HG02798 (cell line): ENCODE measurements around the gene TMEM163.
"Not testable (repeated sequence)": the region's sequence is repeated elsewhere in the genome, so short reads cannot be mapped to it uniquely, and the experiment has no call there.

Source experiments
- ATAC-seq: cut with Tn5 transposase; IDR thresholded peaks from one replicate; pipeline ENCODE4 v1.9.1; 2021; ENCODE audit warnings: mild to moderate bottlenecking; ENCODE audit not compliant: unreplicated experiment, poor library complexity

TMEM163 gene

DNA sequence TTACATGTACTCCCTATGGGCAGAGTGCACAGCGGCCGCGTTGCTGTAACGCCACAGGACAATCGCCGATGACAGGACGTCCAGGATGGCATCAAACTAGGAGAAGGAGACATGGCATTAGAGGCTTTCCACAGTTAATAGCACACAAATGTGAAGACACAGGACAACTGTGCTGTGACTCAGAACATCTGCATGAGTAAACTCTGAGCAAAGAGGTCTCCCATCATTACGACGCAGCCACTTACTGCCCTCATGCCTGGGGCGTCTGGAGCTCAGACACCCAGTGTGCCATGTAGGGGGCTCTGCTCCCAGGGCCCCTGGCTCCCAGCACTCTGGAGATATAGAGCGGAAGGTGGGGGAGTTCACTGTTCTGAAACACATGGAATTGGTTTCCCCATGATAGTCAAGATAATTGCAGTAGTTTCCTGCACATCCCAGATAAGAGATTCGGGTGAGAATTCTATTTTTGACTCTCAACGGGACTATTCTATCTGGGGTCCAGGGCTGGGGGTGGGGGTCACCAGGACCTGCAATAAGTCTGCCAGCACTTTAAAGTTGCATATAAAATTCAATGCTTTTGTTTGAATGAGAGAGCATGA is 168.1 kb downstream of the TMEM163 start:
- ATAC-seq: no peak

DNA sequence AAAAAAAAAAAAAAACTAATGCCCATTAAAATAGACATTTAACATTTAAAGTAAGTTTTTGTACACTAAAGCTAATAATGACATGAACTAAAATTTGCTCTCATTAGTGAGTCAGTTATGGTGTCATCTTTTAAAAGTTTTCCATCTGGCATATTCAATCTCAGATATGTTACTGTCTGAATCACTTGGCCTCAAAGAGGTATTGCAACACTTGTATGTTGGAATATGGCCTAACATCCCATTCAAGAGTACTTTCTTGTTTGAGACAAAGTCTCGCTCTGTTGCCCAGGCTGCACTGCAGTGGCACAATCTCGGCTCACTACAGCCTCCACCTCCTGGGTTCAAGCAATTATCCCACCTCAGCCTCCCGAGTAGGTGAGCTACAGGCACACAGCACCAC is 169.7 kb downstream of the TMEM163 start:
- ATAC-seq: no peak

DNA sequence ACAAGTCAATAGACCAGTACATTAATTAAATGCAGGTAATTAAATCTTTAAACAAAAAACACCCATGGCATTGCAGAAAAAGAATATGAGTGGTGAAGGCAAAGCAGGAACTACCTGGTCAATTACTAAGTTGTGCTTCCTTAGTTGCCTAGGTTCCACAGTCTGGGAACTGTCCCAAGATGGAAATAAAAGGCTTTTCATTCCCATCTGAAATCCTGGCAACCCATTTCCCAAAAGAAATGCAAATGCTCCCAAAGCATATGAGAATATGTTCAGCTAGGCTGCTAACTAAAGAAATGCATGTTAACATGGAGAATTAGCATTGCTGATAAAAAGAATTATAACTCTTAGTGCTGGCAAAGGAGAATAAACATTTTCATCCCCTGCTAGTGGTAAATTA is 177.8 kb downstream of the TMEM163 start:
- no peak for ATAC-seq

DNA sequence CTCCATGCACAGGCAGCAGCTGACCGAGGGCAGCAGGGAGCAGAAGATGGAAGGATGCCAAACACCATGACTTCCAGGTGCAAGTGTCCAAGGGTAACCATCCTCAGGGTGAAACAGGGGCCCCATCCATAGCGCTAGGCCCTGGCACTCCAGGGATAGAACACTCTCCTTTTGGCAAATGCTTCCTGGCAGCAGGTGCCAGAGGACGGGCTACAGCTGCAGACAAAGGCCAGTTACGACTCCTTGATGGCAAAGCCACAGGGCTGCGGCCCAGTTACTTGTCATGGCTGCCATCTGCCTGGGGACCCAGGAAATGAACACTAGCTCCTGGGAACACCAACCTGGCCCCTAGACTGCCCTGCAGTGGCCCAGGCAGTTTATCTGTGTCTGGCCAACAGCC is 178.8 kb downstream of the TMEM163 start:
- no peak for ATAC-seq

DNA sequence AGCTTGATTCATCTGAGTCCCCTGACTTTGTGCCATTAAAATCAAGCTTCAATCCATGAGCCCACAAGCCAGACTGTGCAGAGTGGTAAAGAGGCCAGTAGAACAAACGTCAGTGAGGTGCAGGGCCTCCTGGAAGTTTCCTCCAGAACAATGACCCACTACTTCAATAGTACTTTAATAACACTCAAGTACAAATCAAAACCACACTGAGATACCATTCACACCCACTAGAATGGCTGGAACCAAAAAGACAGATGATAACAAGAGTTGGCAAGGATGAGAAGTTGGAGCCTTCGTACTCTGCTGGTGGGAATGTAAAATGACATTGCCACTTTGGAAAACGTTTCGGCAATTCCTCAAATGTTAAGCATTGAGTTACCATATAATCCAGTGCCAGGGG is 181.1 kb downstream of the TMEM163 start:
- ATAC-seq: no peak

DNA sequence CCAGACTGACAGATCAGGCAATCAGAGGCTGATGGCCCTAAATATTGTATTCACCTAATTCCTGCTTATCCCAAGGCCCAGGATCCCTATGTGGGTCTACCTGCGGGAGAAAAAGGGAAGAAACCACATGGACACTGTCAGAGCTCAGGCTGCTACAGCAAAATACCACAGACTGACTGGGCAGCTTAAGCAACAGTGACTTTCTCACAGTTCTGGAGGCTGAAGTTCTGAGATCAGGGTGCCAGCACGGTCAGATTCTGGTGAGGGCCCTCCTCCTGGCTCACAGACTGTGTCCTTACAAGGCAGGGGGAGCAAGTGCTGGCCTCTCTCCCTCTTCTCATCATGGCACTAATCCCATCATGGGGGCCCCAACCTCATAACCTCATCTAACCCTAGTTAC is 181.7 kb downstream of the TMEM163 start:
- ATAC-seq: no peak

DNA sequence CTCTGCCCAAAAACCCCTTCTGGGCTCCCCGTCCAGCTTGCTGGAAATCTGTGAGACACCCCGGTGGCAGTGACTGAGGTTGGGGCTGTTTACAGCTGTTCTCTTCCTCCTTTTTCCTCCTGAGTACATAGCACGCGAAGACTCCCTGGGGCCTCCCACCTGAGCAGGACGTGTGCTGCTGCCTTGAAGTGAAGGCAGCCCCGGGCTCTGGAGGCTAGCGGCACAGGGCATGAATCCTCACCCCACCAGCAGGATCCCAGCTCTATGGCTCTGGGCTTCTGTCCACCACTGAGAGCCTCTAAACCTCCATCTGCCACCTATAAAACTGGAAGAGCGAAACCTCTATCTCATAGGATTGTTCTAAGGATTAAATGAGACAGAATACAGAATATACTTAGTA is 182.5 kb downstream of the TMEM163 start:
- no peak for ATAC-seq

DNA sequence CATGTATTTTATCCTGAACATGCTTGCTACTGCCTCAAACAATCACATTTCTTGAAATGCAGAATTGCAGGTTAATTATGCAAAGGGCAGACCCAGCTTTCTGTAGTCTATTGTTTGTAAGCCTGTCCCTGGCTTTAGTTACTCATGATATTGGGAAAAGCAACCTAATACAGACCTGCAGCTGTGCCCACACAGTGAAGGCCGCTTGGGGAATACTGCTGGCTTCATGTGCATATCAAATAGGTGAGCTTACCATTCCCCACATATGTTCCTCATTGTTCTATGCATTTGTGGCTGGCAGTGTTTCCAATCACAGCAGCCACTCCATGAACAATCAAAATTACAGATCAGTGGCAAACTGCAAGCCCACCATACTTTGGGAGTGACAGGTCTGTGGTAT is 186.3 kb downstream of the TMEM163 start:
- ATAC-seq: no peak

DNA sequence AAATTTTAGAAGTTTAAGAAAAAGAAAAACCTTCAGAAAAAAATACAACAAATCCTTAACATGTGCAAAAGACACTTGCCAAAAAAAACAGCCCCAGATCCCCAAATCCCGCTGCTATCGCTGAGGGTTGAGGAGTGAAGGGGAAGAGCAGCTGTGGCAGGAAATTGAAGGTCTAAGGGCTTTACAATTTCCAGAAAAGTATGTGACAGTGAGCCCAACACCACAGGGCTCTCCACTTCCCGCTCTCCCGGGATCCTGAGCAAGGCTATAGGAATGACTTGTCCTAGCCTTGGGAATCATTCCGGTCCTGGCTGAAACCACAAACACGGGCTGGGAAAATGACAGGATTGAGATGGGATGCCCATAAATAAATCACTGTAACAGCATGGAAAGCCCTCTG is 191.4 kb downstream of the TMEM163 start:
- ATAC-seq: no peak

DNA sequence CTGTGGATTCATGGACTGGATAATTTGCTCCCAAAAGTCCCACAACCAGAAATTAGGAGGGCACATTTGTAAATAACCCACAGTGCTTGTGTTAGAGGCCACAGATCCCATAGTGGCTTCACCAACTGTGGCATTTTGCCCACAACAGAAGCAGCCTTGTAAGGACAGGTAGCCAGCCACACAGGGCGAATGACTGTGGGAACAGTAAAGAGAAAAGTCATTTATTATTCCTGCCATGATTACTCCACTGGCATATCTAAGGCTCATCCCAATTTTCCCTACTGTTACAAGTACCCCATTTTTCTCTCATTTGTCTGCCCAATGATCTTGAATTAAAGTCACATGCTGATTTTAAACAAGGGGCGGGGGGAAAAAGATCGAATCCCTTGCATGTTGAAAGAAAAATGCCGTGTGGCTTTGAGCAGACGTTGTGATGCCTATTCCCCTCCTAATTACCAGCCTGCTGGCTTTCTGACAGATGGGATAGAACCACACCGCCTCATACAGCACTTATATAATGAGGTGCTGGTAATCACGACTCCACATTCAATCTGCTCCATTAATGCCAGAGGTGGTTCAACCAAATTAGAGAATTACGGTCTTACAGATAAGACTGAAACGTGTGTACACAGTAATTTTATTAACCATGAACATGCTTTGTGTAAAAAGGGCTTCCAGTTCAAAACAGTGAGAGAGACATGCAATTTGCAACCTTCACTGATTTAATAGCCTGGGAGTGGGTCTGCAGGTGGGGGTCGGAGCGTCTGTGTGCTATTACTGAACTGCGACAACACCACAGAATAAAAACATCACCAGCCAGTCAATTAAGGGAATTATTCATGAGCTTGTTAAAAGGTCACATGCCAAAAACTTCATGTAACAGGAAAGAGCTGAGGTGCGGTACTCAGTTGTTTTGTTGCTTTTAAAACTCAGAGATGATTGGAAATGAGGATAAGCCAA is 196.0 kb downstream of the TMEM163 start:
- ATAC-seq: no peak

DNA sequence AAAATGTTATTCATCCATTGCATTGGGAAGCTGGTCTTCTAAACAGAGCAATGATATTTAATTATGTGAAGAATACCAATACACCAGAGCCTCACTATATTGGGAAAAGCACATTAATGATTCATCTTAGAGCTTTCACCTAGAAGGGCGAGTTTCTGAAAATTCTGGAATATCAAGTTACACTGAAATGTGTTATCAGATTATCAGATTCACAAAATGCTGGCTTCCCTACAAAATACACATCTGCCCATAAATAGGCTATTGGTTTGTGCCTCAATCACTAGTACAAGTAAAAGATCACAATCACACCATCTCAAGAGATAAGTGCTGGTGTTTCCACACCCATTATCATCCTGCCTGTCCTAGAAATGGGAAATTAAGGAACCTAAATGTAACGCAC is 200.7 kb downstream of the TMEM163 start:
- no peak for ATAC-seq

DNA sequence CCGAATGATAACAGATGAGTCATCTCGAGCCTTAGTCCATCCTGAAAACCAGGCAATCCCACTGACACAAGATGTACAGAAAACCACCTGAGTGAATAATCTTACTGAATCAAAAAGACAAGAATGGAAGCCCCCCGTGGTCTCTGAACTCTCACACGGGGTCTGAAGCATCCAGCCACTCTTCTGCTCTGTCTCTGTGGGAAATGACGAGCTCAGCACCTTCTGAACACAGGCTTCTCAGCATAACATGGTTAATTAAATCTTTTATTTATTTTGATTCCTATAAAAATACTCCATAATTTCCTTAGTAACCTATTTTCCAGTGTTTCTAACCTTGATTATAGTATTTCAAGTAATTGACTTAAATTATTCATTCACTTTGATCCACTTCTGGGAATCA is 203.7 kb downstream of the TMEM163 start:
- ATAC-seq: no peak

DNA sequence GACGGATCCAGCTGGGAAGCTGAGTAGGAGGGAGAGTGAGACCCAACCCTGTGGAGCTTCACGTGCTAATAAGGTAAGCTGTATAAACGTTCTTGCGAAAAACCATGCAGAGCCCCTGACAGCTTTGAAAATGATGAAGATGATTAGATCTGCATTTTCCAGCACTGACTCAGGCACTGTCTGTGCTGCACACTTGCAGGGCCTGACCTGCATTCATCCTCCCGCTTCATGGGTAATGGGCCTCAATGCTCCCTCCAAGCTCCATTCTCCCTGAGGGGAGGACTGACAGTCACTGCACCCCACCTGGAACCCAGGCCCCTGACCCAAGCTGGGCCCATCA is 205.4 kb downstream of the TMEM163 start:
- ATAC-seq: no peak

DNA sequence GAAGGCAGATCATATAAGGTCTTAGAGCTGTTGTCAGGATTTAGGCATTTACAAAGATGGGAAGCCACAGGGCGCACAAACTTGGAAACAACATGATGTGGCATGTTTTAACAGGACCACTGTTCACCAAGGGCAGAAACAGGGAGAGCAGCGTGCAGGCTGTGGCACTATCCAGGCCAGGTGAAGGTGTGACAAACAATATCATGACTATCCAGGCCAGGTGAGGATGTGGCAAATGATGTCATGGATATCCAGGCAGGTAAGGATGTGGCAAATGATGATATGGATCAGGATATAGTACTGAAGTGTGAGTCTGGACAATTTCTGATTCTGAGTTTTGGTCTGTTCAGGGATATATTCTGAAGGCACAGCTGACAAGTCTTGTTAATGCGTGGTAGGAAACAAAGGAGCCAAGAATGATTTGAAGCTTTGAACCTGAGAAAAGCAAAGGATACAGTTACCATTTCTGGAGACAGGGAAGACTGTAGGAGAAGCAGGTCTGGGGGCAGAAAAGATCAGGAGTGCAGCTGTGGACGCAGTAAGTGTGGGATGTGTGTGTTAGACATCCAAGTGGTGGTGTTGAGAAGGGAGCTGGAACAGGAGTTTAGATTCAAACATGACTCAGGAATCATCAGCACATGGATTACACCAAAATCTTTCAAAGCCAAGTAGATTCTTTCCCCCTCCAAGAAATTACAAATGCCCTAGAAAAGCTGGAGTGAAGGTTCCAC is 205.9 kb downstream of the TMEM163 start:
- ATAC-seq: no peak

DNA sequence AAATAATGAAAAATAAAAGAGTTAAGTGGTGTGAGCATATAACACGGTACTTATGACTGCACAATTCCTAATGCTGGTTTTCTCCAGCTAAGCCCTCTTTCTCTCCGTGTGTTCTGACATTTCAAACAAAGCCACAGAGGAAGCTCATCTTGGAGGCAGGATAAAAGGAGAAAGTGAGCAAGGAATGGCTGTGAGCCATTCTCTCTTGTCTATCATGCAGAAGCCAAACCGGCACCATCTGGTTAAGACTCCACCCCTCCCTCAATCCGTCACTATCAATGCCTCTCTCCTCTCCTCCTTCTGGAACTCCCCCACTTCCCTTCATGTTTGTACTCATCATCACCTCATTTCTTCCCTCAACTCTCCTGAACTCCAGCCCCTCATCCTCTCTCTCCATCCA is 210.4 kb downstream of the TMEM163 start:
- ATAC-seq: no peak

DNA sequence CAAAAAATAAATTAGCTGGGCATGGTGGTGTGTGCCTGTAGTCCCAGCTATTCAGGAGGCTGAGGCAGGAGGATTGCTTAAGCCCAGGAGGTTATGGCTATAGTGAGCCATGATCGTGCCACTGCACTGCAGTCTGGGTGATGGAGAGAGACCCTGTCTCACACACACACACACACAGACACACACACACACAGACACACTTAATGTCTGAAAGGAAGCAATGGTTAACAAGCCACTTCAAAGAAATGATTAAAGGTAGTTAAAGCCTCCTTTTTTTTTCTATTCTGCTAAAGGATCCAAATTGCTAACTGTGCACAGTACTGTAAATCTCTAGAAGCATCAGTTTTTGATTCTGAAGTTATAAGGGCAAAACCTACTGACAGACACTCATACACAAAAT is 211.1 kb downstream of the TMEM163 start:
- ATAC-seq: no peak

DNA sequence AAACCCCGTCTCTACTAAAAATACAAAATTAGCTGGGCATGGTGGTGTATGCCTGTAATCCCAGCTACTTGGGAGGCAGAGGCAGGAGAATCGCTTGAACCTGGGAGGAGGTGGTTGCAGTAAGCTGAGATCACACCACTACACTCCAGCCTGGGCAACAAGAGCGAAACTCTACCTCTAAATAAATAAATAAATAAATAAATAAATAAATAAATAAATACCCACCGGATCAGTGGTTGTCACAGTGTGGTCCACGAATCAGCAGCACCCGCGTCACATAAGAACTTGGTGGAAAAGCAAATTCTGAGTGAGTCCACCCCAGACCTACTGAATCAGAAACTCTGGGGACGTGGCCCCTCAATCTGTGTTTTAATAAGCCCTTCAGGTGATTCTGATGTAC is 211.6 kb downstream of the TMEM163 start:
- ATAC-seq: not testable (repeated sequence)

DNA sequence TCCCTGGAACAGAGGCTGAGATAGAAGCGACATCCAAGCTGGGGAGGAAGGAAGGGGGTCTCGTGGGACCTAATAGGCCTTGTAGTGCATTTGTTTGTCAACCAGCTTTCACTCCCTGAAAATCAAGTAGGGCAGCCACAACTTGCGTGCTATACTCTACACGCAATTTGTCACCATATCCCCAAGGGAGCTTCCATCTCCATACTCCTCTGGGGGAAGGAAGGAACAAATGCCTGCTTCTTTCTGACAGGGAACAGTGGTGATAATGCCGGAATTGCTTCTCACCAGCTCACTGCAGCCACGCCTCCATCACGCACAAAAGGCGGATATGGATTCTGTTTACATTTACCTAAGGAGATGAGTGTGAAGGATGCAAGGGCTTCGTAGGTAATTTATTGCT is 213.4 kb downstream of the TMEM163 start:
- ATAC-seq: no peak

DNA sequence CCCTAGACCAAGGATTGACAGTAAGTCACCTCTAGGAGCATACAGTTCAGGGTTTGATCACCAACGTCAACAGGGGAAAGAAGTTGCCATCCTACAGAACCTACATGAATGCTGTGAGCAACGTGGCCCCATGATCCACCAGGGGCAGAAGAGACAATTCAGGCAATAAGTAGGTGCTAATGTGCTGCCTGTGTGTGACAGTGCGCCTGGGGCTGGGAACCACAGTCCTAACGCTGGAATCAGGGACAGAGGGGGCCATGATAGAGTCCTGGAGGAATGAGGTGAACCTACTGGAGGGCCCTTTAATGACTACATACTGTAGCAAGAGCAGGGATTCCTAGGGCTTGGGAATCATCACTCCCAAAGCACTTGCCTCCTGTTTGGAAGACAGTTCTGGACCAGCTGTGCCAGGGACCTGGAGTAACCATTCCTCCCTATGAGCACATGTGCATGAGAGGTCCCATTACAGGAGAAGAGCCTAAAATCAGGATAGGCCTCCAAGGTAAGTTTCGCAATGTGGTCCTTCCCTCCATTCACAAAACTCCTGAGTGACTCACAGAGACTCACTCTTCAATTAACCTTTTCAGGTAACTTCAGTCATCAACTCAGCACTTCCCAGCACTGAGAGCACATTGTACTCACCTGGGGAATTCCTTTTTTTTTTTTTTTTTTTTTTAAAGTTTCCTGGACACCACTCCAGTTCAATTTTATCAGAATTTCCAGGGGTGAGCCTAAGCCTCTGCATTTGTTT is 214.0 kb downstream of the TMEM163 start:
- no peak for ATAC-seq

DNA sequence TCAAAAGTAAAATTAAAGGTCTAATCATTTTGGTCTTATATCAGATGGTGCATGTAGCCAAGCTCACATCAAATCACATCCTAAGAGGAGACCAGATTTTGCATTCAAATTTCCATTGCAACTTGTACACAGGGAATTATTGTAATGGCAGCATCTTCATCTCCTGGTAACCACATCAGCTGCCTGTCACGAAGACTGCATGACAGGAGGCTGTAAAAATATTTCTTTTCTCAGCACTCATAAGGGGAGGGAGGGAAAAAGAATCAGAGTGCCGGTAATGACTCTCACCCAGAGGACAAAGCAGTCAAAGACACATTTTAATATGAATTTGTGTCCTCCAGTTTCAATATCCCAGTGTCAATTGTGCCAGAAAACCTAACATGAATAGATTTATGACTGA is 216.7 kb downstream of the TMEM163 start:
- ATAC-seq: no peak
